MM.1S (cell line): ENCODE measurements around the gene RGR.

Experiments used
- CTCF ChIP-seq: fragments of 300-600 bp; sonication (generic); IDR thresholded peaks from 2 replicates; pipeline ENCODE4 v1.5.1; 2016; ENCODE audit warnings: antibody characterized with exemption, low read length, mixed read lengths
- EZH2 ChIP-seq: fragments of 300-600 bp; sonication (generic); optimal IDR thresholded peaks from 2 replicates; pipeline ENCODE3; 2017; ENCODE audit warnings: low read depth, mild to moderate bottlenecking, antibody characterized with exemption, low read length, mixed read lengths

GRCh38 chr10:84232376-84232775 is 12.5 kb upstream of the RGR start:
- TF ChIP-seq CTCF (no peak), EZH2 (no peak)
